Neural progenitor cell (in vitro differentiated cells): ENCODE measurements around the gene AATK.

Source experiments
- EZH2 ChIP-seq: fragments of 200-600 bp; sonication (generic); IDR thresholded peaks from 2 replicates; pipeline ENCODE4 v1.6.1; 2017; ENCODE audit warnings: antibody characterized with exemption, mild to moderate bottlenecking, moderate library complexity
- TF ChIP-seq, protein P1 (sequence below): fragments of 200-600 bp; sonication (generic); IDR thresholded peaks from 2 replicates; pipeline ENCODE4 v1.5.1; 2017; ENCODE audit warnings: antibody characterized with exemption, mild to moderate bottlenecking

DNA sequence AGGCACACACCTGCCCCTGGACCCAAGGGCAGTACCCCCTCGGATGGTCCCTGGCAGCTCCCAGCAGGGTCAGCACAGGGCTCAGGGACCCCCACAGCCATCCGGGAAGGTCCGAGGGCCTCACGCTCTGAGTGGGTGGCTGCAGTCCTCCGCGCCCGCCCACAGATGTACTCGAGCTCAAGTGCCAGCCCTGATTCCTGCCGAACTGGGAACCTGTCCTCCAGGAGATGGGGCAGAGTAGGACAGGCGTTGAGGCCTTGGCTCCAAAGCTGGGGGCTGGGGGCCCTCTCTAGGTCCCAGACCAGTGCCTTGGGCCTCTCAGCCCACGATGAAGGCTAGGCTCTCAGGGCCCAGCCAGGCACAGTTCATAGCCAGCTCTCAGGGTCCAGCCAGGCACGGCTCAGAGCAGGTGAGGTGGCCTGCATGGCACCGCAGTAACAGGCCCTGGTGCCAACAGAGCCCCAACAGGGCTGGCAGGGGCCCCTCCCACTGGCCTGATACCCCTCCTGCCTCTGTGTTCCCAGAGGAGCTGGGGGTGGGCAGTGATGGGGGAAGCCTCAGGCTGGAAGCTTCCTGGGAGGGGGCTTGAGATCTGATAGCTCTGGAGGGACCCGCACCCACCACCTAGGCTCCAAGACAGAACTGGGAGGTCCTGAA is 36.2 kb downstream of the AATK start:
- TF ChIP-seq, protein P1, sequence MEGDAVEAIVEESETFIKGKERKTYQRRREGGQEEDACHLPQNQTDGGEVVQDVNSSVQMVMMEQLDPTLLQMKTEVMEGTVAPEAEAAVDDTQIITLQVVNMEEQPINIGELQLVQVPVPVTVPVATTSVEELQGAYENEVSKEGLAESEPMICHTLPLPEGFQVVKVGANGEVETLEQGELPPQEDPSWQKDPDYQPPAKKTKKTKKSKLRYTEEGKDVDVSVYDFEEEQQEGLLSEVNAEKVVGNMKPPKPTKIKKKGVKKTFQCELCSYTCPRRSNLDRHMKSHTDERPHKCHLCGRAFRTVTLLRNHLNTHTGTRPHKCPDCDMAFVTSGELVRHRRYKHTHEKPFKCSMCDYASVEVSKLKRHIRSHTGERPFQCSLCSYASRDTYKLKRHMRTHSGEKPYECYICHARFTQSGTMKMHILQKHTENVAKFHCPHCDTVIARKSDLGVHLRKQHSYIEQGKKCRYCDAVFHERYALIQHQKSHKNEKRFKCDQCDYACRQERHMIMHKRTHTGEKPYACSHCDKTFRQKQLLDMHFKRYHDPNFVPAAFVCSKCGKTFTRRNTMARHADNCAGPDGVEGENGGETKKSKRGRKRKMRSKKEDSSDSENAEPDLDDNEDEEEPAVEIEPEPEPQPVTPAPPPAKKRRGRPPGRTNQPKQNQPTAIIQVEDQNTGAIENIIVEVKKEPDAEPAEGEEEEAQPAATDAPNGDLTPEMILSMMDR = no peak
- no peak for TF ChIP-seq EZH2
